Central memory CD4-positive, alpha-beta T cell (primary cell): ENCODE data around the gene E2F4.

Experiments used
- DNase-seq: peaks from one replicate; pipeline ENCODE4 v3.0.0; 2022

The E2F4 gene

GRCh38 chr16:67238806-67239470 lies 47.0 kb downstream of the E2F4 start:
- DNase-seq, result no peak

GRCh38 chr16:67240506-67240905 lies 48.6 kb downstream of the E2F4 start:
- no peak for DNase-seq

GRCh38 chr16:67241008-67241900 lies 49.3 kb downstream of the E2F4 start:
- DNase-seq, result no peak

- no peak for DNase-seq
Measured at GRCh38 chr16:67242138-67242730, 50.3 kb downstream of the E2F4 start.

- DNase-seq, result no peak
Measured at GRCh38 chr16:67243481-67243880, 51.5 kb downstream of the E2F4 start.

DNA sequence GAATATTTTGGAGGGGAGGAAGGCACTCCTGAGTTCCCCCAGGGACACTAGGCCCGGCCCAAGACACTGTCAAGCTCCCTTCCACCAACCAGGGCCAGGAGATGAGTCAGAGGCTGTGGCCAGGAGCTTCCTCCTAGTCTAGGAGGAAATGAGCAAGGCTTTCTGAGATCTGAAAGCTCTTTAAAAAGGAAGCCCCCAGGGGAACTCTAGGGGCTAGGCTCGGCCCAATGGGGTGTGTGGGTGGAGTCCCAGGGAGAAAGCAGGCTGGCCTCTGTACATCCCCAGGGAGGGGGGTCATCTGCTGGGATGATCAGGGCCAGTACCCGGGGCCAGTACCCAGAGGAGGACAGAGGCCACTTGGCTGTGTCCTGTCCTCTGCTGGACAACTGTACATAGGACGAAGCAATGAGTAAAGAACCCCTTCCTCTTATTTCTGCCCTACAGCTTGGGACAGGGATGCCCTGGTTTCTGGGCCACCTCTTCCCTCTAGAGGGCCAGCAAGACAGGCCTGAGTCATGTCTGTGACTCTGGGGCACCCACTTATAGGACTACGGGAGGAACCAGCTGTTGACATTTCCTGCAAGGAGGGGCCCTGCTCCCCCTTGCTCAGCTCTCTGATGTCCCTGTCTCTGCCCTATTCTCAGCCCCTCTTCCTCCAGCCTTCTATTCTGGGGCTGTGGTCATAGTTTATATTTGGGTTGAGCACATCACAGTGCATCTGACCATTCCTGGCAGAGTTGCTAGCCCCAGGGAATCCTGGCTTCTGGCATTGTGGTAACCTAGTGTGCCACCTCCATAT lies 52.6 kb downstream of the E2F4 start:
- peak; percentile 77 for DNase-seq

DNA sequence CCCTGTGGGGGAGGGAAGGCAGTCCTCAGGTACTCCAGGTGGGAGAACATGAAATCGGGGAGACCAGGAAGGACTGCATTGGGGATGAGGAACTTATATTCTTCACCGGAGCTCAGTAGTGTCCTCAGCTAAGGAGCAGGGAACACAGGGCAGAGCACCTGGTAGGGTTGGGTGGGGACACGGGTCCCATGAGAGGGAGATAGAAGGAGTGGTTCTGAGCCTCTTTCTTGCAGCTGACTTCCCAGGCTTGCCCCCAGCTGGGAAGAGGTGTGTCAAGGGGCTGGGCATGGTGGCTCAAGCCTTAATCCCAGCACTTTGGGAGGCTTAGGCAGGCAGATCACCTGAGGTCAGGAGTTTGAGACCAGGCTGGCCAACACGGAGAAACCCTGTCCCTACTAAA lies 53.2 kb downstream of the E2F4 start:
- no peak for DNase-seq

- DNase-seq, result no peak
Measured at GRCh38 chr16:67245674-67246080, 53.7 kb downstream of the E2F4 start.

DNA sequence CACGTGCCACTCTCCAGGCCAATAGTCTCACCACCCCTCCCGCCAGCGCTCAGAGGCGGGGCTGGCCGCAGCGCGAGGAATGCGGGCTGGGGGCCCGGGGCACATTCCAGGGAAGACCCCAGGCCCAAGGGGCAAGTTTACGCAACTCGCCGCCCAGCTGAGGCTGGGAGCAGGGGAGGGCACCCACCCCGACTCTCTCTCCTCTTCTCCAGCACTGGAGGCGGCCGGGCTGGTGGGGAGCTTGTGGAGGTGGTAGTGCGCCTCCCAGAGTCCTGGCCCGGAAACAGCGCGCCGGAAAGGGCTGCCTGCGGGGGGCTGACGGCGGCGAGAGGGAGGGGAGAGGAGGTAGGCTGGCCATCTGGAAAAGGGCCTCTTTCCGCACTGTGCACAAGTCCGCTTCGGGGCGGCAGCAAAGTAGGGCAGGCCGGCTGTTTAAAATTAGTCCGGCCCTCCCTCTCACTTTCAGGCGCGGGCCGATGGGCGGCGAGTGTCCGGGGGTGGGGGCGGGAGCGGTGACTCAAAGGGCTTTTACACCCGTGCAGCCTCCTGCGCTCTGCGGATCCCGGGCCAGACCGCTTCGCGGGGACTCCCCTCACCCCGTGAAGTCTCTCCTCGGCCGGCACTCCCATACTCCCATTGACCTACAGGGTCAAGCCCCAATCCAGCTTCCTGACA lies 54.3 kb downstream of the E2F4 start:
- DNase-seq, result no peak

DNA sequence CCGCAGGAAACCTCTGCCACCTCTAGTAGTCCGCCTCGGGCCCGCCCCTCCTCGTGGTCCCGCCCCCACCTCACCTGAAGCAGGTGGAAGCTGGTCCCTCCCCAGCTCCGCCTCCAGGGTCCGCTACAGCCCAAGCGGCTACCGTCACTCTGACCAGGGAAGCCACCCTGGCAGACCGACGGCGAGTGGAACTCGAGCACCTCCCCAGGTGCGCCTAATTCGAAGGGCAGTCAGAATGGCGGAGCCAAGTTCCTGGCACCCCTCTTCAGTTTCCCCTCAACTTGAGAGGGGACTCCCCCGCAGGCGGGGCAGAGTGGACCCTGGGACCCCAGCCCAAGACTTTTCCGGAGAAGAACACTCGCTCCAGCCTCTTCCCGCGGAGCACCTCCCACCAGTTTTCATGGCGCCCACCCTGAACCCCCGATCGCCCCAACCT lies 54.8 kb downstream of the E2F4 start:
- peak; percentile 31 for DNase-seq

DNA sequence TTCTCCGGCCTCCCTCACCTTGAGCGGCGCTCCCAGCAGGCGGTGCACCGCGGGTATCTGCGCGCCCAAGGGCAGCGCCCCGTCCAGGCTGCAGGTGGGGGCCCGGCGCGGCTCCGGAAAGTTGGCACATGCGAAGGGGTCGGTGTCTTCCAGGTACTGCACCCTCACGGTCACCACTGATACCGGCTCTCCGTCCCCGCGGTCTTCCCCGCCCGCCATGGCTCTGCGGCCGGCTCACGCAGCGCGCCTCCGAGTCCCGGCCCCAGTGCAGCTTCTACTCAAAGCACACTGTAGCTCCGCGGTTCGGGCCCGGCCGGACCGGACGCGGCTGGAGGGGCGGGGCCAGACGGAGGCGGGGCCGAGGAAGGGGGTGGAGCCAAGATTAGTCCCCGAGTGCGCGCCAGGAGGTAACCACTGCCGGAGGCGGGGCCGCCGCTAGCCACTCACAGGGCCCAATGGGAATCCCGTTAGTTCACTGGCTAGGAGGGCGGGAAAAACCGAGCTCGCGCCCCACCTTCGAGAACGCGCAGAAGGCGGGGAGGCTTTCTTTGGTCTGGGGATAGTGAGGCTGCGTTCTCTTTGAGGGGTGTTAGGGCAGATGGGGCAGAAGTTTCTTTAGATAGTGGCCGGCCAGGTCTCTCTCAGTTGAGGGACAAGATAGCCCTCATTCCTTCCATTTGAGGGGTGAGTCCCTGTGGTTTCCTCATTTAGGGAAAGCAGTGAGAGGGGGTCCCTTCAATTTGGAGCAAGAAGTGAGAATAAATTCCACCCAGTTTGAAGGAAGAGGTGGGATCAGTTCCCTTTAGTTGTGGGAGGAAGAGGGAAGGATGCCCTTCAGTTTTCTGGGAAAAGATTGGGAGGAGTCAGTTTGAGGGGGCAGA lies 55.5 kb downstream of the E2F4 start, which contains the start of gene FHOD1:
Gene FHOD1, minus strand, starts transcription at position 290 of the 881 bp plus-strand sequence. Its CDS starts 71 bp downstream, at position 219.
- DNase-seq, result peak; percentile 93

DNA sequence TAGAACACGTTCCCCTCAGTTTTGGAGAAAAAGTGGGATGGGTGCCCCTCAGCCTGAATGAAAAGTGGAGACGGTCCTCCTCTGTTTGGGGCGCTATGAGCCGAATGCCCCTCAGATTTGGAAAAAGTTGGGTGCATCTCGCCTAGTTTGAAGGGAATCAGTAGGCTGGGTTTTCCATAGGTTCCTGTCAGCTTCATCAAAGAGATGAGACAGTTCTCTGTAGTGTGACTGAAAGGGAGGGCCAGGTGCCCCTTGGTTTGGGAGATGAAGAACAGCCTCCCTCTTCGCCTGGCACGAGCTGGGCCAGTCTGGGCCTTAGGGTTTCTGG lies 56.1 kb downstream of the E2F4 start:
- DNase-seq, result no peak
